Ovary (tissue), 9 donors: ENCODE measurements around the gene TP53BP2. TPM values are rescaled to one million over a fixed set of nuclear protein-coding genes. Genes with fewer than 3 reads are reported as not detected.

ENCODE experiments used
- DNase-seq, 5 donors: peaks; one replicate each; pipeline ENCODE4 v3.0.0-alpha.2; 2019 to 2020
- H3K27ac ChIP-seq, 2 donors: fragments of 200-600 bp; one replicate each; pipeline versions ENCODE4 v1.5.1 to v1.8.0; 2019 to 2022
- H3K27me3 ChIP-seq: fragments of 200-600 bp; one replicate; pipeline ENCODE4 v1.8.0; 2022
- H3K36me3 ChIP-seq: fragments of 200-600 bp; sonication (generic); one replicate; pipeline ENCODE4 v1.5.1; 2019
- H3K4me1 ChIP-seq: one replicate; pipeline ENCODE4 v1.8.1; 2013; ENCODE audit warnings: mild to moderate bottlenecking, moderate library complexity; ENCODE audit not compliant: insufficient read depth
- H3K4me3 ChIP-seq: fragments of 200-600 bp; sonication (generic); one replicate; pipeline ENCODE4 v1.5.1; 2017
- H3K9me3 ChIP-seq, 2 donors: fragments of 200-600 bp in 1 of 2; sonication (generic) in 1 of 2; one replicate each; pipeline versions ENCODE4 v1.5.1 to v1.8.1; 2013 to 2019; ENCODE audit warnings: mild to moderate bottlenecking in 1 of 2, moderate library complexity in 1 of 2
- CTCF ChIP-seq, 3 donors: fragments of 450-650 bp in 2 of 3; fragments of 200-600 bp in 1 of 3; IDR thresholded peaks; one replicate each; pipeline versions ENCODE4 v1.5.1 to v1.8.0; 2016 to 2022; ENCODE audit warnings: antibody characterized with exemption in 3 of 3, mild to moderate bottlenecking in 1 of 3
- EP300 ChIP-seq: sonication (generic); formaldehyde crosslinking; IDR thresholded peaks from one replicate; pipeline ENCODE4 v1.6.1; 2017; ENCODE audit warnings: antibody characterized with exemption
- POLR2A ChIP-seq: fragments of 450-650 bp; IDR thresholded peaks from one replicate; pipeline ENCODE4 v1.6.1; 2017; ENCODE audit warnings: antibody characterized with exemption, mild to moderate bottlenecking, moderate library complexity
- WGBS, 3 donors: extraction: QIAGEN DNeasy Blood & Tissue Kit in 1 of 3; methylation state at CpG; one replicate each; pipeline versions ENCODE4 v1.1.5 to v1.1.7; 2013 to 2017; 5-methylcytosine and 5-hydroxymethylcytosine counted together
- intact Hi-C, 4 donors: fragments of 100-400 bp; cut with DNase I; formaldehyde crosslinking; loops; one replicate each; pipeline versions ENCODE4 v1.11.0 to v1.15.1; 2022 to 2023
- polyA plus RNA-seq, 2 donors: library from polyadenylated mRNA; stranded (reverse); fragments of 200-250 nt in 1 of 2; fragments of 350-450 nt in 1 of 2; fragmentation: Illumina TruSeq in 1 of 2; extraction: RNeasy Lipid Tissue Mini Kit (QIAGEN cat#74804) in 1 of 2; gene quantifications; one replicate each; pipeline ENCODE4 v1.2.3, GENCODE V29; 2013 to 2014
- total RNA-seq, 7 donors: library from RNA; depleted of rRNA in 2 of 7; stranded (reverse); fragments of >200 nt in 2 of 7; fragmentation: NEBNext Ultra II Directional in 3 of 7; extraction: Animal tissue kit (Norgen Biotek cat#: 25700) in 3 of 7; gene quantifications; one replicate each; pipeline versions ENCODE4 v1.1.0 to v1.2.4, GENCODE V29; 2016 to 2023
- donor health status: DM: no; HTN: no; CAD: no; lungs with moderate emphysema.
- donor health status: DM: no; HTN: no; CAD: no.
- donor health status: Bipolar disorder and iron deficiency.
- donor health status: DM: yes; HTN: yes; CAD: no.
- donor health status: DM: no; HTN: no; CAD: no.
- donor health status: DM: yes; HTN: yes; CAD: no.

The TP53BP2 gene
- total and polyA plus RNA-seq, 9 donors = 12.4 to 43.6 (median 36.8) TPM

GRCh38 chr1:223754681-223755431 is 90.9 kb downstream of the TP53BP2 start:
- no peaks in the 10 kb centered on the region for H3K27me3 ChIP-seq
- TF ChIP-seq EP300 (no peak), POLR2A (no peak), CTCF (IDR thresholded peaks at IDR 0.05) (no peak)
- H3K36me3 ChIP-seq = no peaks in the 10 kb centered on the region
- intact Hi-C loops = no loop called here
- DNase-seq = no peak
- no peak overlapping the region for H3K4me3 ChIP-seq
- no peaks in the 10 kb centered on the region for H3K4me1 ChIP-seq
- WGBS, 3 donors = 87 to 91% (median 90%) methylated on average over 17 of the region's 17 CpGs
- no peaks in the 10 kb centered on the region for H3K9me3 ChIP-seq
- no peak overlapping the region for H3K27ac ChIP-seq

- intact Hi-C loops = no loop called here
- no peaks in the 10 kb centered on the region for H3K9me3 ChIP-seq
- no peak for DNase-seq
- 79 to 83% (median 80%) methylated on average over 15 of the region's 15 CpGs for WGBS, 3 donors
- peaks cover 3% of the 10 kb centered on the region for H3K4me1 ChIP-seq
- no peaks in the 10 kb centered on the region for H3K36me3 ChIP-seq
- no peak overlapping the region for H3K27ac ChIP-seq
- TF ChIP-seq POLR2A = no peak
- TF ChIP-seq CTCF (IDR thresholded peaks at IDR 0.05) = no peak
- TF ChIP-seq EP300 = no peak
- no peak overlapping the region for H3K4me3 ChIP-seq
- H3K27me3 ChIP-seq = no peaks in the 10 kb centered on the region
Measured at GRCh38 chr1:223752721-223753515, 92.8 kb downstream of the TP53BP2 start.

- H3K4me3 ChIP-seq = no peak overlapping the region
- H3K4me1 ChIP-seq = peaks cover 5% of the 10 kb centered on the region
- no peak for TF ChIP-seq EP300
- no peak for TF ChIP-seq POLR2A
- no peak for TF ChIP-seq CTCF (IDR thresholded peaks at IDR 0.05)
- no peaks in the 10 kb centered on the region for H3K27me3 ChIP-seq
- H3K9me3 ChIP-seq = no peaks in the 10 kb centered on the region
- WGBS, 3 donors = 86 to 91% (median 91%) methylated on average over 4 of the region's 4 CpGs
- intact Hi-C loops = no loop called here
- no peaks in the 10 kb centered on the region for H3K36me3 ChIP-seq
- no peak overlapping the region for H3K27ac ChIP-seq
- no peak for DNase-seq
Measured at GRCh38 chr1:223751696-223752095, 94.1 kb downstream of the TP53BP2 start.

- Histone ChIP-seq H3K36me3 (no peaks in the 10 kb centered on the region), H3K9me3 (no peaks in the 10 kb centered on the region), H3K4me3 (no peak overlapping the region), H3K27me3 (no peaks in the 10 kb centered on the region), H3K27ac (no peak overlapping the region), H3K4me1 (peaks cover 5% of the 10 kb centered on the region)
- TF ChIP-seq POLR2A (no peak), EP300 (no peak), CTCF (IDR thresholded peaks at IDR 0.05) (no peak)
- WGBS, 3 donors = 88 to 92% (median 91%) methylated on average over 13 of the region's 13 CpGs
- DNase-seq = no peak
- intact Hi-C loops = no loop called here
Measured at GRCh38 chr1:223750730-223751570, 94.8 kb downstream of the TP53BP2 start.
